BLaER1 treated with 17β-estradiol and CSF1 and Interleukin-3, amounts not matched to agents 10 nM and 100 nM (cell line): ENCODE measurements around the gene PCCA.

Source experiments
- H3K27ac ChIP-seq, 11 experiments: shearing (Covaris generic); formaldehyde crosslinking; 2 replicates each; pipeline ENCODE4 v1.8.1; 2022
- H3K27me3 ChIP-seq, 11 experiments: shearing (Covaris generic); formaldehyde crosslinking; 2 replicates each; pipeline ENCODE4 v1.8.1; 2022
- H3K36me3 ChIP-seq, 11 experiments: shearing (Covaris generic); formaldehyde crosslinking; 2 replicates each; pipeline ENCODE4 v1.8.1; 2022
- H3K4me1 ChIP-seq, 10 experiments: shearing (Covaris generic); formaldehyde crosslinking; 2 replicates each; pipeline ENCODE4 v1.8.1; 2022
- H3K4me2 ChIP-seq, 11 experiments: shearing (Covaris generic); formaldehyde crosslinking; 2 replicates each; pipeline ENCODE4 v1.8.1; 2022
- H3K4me3 ChIP-seq, 10 experiments: shearing (Covaris generic); formaldehyde crosslinking; 2 replicates each; pipeline ENCODE4 v1.8.1; 2022
- H3K9ac ChIP-seq, 11 experiments: shearing (Covaris generic); formaldehyde crosslinking; 2 replicates each; pipeline ENCODE4 v1.8.1; 2022
- H3K9me3 ChIP-seq, 11 experiments: shearing (Covaris generic); formaldehyde crosslinking; replicated peaks in 1 of 11; 2 replicates each; pipeline ENCODE4 v1.8.1; 2022
- H4K20me1 ChIP-seq, 11 experiments: shearing (Covaris generic); formaldehyde crosslinking; 2 replicates each; pipeline ENCODE4 v1.8.1; 2022
- Cebpa-rat ChIP-seq, 11 experiments: shearing (Covaris generic); IDR thresholded peaks; 2 replicates each; pipeline ENCODE4 v1.8.1; 2022

PCCA gene

GRCh38 chr13:100536643-100537180, 447.8 kb downstream of the PCCA start:
- H3K4me2 ChIP-seq: peak overlapping the region; percentile 41 to 75 (median 66)

GRCh38 chr13:100537486-100537885, 448.6 kb downstream of the PCCA start:
- H3K4me1 ChIP-seq: peaks cover 30 to 88% (median 64%) of the 10 kb centered on the region in 10 experiments
- 0 out of 22 replicates have a peak overlapping the region, but pooled peaks of 1 of the 11 experiments have one; percentile 7 for H3K9ac ChIP-seq
- peaks cover 0 to 10% (median 0%) of the 10 kb centered on the region in 11 experiments; a peak in 3 of 22 replicates for H3K27me3 ChIP-seq
- TF ChIP-seq Cebpa-rat (IDR thresholded peaks at IDR 0.05): no peak
- no peak overlapping the region for H3K4me3 ChIP-seq
- peaks cover 0 to 7% (median 0%) of the 10 kb centered on the region in 11 experiments; a peak in 1 of 22 replicates for H4K20me1 ChIP-seq
- H3K27ac ChIP-seq: no peak overlapping the region
- peaks cover 2 to 17% (median 7%) of the 10 kb centered on the region in 11 experiments; a peak in 17 of 22 replicates for H3K9me3 ChIP-seq
- peak overlapping the region; percentile 41 to 75 (median 66) for H3K4me2 ChIP-seq
- H3K36me3 ChIP-seq: peaks cover 0 to 1% (median 0%) of the 10 kb centered on the region in 11 experiments; a peak in 3 of 22 replicates

More at GRCh38 chr13:100536643-100537180, 447.8 kb downstream of the PCCA start:
- Histone ChIP-seq H3K36me3 (peaks cover 0 to 9% (median 0%) of the 10 kb centered on the region in 11 experiments; a peak in 4 of 22 replicates), H3K9ac (0 out of 22 replicates have a peak overlapping the region, but pooled peaks of 1 of the 11 experiments have one; percentile 7), H3K27me3 (peaks cover 0 to 8% (median 0%) of the 10 kb centered on the region in 11 experiments; a peak in 3 of 22 replicates), H4K20me1 (peaks cover 0 to 7% (median 0%) of the 10 kb centered on the region in 11 experiments; a peak in 1 of 22 replicates), H3K4me3 (no peak overlapping the region), H3K4me1 (peaks cover 23 to 80% (median 56%) of the 10 kb centered on the region in 10 experiments), H3K9me3 (peaks cover 9 to 25% (median 15%) of the 10 kb centered on the region in 11 experiments; a peak in 18 of 22 replicates), H3K27ac (no peak overlapping the region)
- no peak for TF ChIP-seq Cebpa-rat (IDR thresholded peaks at IDR 0.05)

- Histone ChIP-seq H3K4me1 (peaks cover 34 to 88% (median 65%) of the 10 kb centered on the region in 10 experiments), H3K4me2 (peak overlapping the region; percentile 41 to 75 (median 66)), H3K27me3 (peaks cover 0 to 10% (median 0%) of the 10 kb centered on the region in 11 experiments; a peak in 3 of 22 replicates), H3K9ac (no peak overlapping the region), H3K36me3 (no peaks in the 10 kb centered on the region), H3K27ac (no peak overlapping the region), H3K4me3 (no peak overlapping the region), H4K20me1 (peaks cover 0 to 7% (median 0%) of the 10 kb centered on the region in 11 experiments; a peak in 1 of 22 replicates), H3K9me3 (peaks cover 0 to 12% (median 2%) of the 10 kb centered on the region in 11 experiments; a peak in 8 of 22 replicates)
- TF ChIP-seq Cebpa-rat (IDR thresholded peaks at IDR 0.05): no peak
These were observed 449.1 kb downstream of the PCCA start for GRCh38 chr13:100537951-100538462.

GRCh38 chr13:100540621-100541020, 451.7 kb downstream of the PCCA start:
- Histone ChIP-seq H3K4me2 (peak overlapping the region in 9 of 11 experiments; percentile 32 to 94 (median 81); a peak in 15 of 22 replicates), H3K27me3 (peaks cover 0 to 10% (median 0%) of the 10 kb centered on the region in 11 experiments; a peak in 3 of 22 replicates), H3K9ac (no peak overlapping the region), H3K4me1 (peaks cover 48 to 89% (median 73%) of the 10 kb centered on the region in 10 experiments), H3K4me3 (no peak overlapping the region), H3K36me3 (no peaks in the 10 kb centered on the region), H4K20me1 (0 out of 22 replicates have a peak, but pooled peaks cover 0 to 7% (median 0%) of the 10 kb centered on the region in 11 experiments), H3K9me3 (peaks cover 0 to 10% (median 0%) of the 10 kb centered on the region in 11 experiments; a peak in 3 of 22 replicates), H3K27ac (no peak overlapping the region)
- no peak for TF ChIP-seq Cebpa-rat (IDR thresholded peaks at IDR 0.05)

GRCh38 chr13:100541897-100542825, 453.3 kb downstream of the PCCA start:
- H3K27ac ChIP-seq: peak overlapping the region in 5 of 11 experiments; percentile 6 to 54 (median 27); a peak in 6 of 22 replicates
- peaks cover 0 to 10% (median 0%) of the 10 kb centered on the region in 11 experiments; a peak in 3 of 22 replicates for H3K9me3 ChIP-seq
- H3K27me3 ChIP-seq: peaks cover 0 to 10% (median 0%) of the 10 kb centered on the region in 11 experiments; a peak in 2 of 22 replicates
- H3K9ac ChIP-seq: peak overlapping the region in 1 of 11 experiments; percentile 20; a peak in 2 of 22 replicates
- H3K4me3 ChIP-seq: no peak overlapping the region
- peak overlapping the region; percentile 61 to 94 (median 84) for H3K4me2 ChIP-seq
- TF ChIP-seq Cebpa-rat (IDR thresholded peaks at IDR 0.05): no peak
- peaks cover 42 to 74% (median 64%) of the 10 kb centered on the region in 10 experiments for H3K4me1 ChIP-seq
- 0 out of 22 replicates have a peak, but pooled peaks cover 0 to 4% (median 0%) of the 10 kb centered on the region in 11 experiments for H4K20me1 ChIP-seq
- no peaks in the 10 kb centered on the region for H3K36me3 ChIP-seq

GRCh38 chr13:100542826-100543156, 453.9 kb downstream of the PCCA start:
- Histone ChIP-seq H3K9me3 (peaks cover 0 to 10% (median 0%) of the 10 kb centered on the region in 11 experiments; a peak in 3 of 22 replicates), H3K36me3 (no peaks in the 10 kb centered on the region), H3K4me3 (no peak overlapping the region), H4K20me1 (no peaks in the 10 kb centered on the region), H3K4me2 (peak overlapping the region; percentile 65 to 94 (median 84)), H3K27me3 (peaks cover 0 to 10% (median 0%) of the 10 kb centered on the region in 11 experiments; a peak in 2 of 22 replicates), H3K9ac (no peak overlapping the region; a peak in 1 of 22 replicates), H3K4me1 (peaks cover 35 to 68% (median 58%) of the 10 kb centered on the region in 10 experiments), H3K27ac (peak overlapping the region in 5 of 11 experiments; percentile 6 to 54 (median 27); a peak in 4 of 22 replicates)
- no peak for TF ChIP-seq Cebpa-rat (IDR thresholded peaks at IDR 0.05)

- no peaks in the 10 kb centered on the region for H3K36me3 ChIP-seq
These were observed 455.1 kb downstream of the PCCA start for GRCh38 chr13:100543872-100544602.

More at GRCh38 chr13:100543872-100544602, 455.1 kb downstream of the PCCA start:
- Histone ChIP-seq H3K4me2 (peak overlapping the region; percentile 77 to 94 (median 84)), H3K4me3 (peak overlapping the region; percentile 1 to 47 (median 26); a peak in 11 of 20 replicates), H4K20me1 (no peaks in the 10 kb centered on the region), H3K9me3 (peaks cover 0 to 6% (median 0%) of the 10 kb centered on the region in 11 experiments; a peak in 3 of 22 replicates), H3K27ac (peak overlapping the region in 9 of 11 experiments; percentile 36 to 69 (median 48); a peak in 19 of 22 replicates), H3K27me3 (peaks cover 0 to 10% (median 0%) of the 10 kb centered on the region in 11 experiments; a peak in 2 of 22 replicates), H3K9ac (peak overlapping the region; percentile 1 to 60 (median 43); a peak in 14 of 22 replicates), H3K4me1 (peaks cover 26 to 55% (median 48%) of the 10 kb centered on the region in 10 experiments)
- TF ChIP-seq Cebpa-rat (IDR thresholded peaks at IDR 0.05): no peak
